ENCODE results near the gene ZCCHC14. TPM values are rescaled to one million over a fixed set of nuclear protein-coding genes. Genes with fewer than 3 reads are reported as not detected.
A peak's percentile ranks its signal among the peaks of the same experiment; 100 is the strongest.

Gene ZCCHC14
- total RNA-seq, 1 experiment from 2014 or later = 37.8 TPM

DNA sequence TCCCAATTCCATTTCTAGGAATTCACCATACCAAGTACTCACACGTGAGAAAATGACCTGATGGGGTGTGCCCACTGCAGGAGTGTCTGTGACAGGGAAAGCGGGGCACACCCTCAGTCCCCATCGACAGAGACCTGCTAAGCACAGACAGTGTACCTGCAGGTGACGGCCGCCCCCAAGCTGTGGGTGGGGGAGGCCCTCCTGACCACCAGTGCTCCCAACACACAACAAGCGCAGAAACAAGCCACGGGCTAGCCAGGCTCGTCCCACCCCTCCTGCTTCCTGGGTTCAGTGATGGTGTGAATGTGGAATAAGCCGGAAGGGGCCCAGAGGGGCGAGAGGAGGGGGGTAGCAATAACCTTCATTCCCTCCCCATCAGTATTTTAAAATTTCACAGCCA is 31.9 kb downstream of the ZCCHC14 start:
- Histone ChIP-seq H2AFZ (ENCODE audit: low read depth, low read length, poor library complexity, severe bottlenecking) (no peak overlapping the region), H3K4me2 (ENCODE audit: low read length) (peak overlapping the region; percentile 83), H3K9ac (ENCODE audit: low read length) (no peak overlapping the region), H3K27me3 (ENCODE audit: insufficient read depth, low read length) (no peaks in the 10 kb centered on the region), H3K9me2 (ENCODE audit: insufficient read depth) (no peaks in the 10 kb centered on the region), H3K36me3 (ENCODE audit: control insufficient read depth in 1 of 2, insufficient read depth in 2 of 2, low read length in 2 of 2) (peaks cover 0 to 10% of the 10 kb centered on the region in 2 experiments; a peak in 2 of 4 replicates), H3K79me2 (ENCODE audit: insufficient read depth, low read length) (peaks cover 10% of the 10 kb centered on the region), H3K4me3 (replicated peaks in 1 of 2; ENCODE audit: low read depth in 1 of 2, low read length in 2 of 2) (no peak overlapping the region), H3K9me3 (ENCODE audit: control insufficient read depth in 1 of 2, insufficient read depth in 1 of 2, low read depth in 1 of 2, low read length in 2 of 2) (no peaks in the 10 kb centered on the region), H4K20me1 (ENCODE audit: insufficient read depth) (peaks cover 38% of the 10 kb centered on the region; the same call in 1 of the 2 replicates), H3K4me1 (ENCODE audit: control insufficient read depth in 1 of 2, insufficient read depth in 2 of 2, low read length in 2 of 2) (peaks cover 47 to 55% of the 10 kb centered on the region in 2 experiments), H3K27ac (ENCODE audit: low read depth, low read length) (no peak overlapping the region)
- TF ChIP-seq FOSL1 (IDR thresholded peaks at IDR 0.05; ENCODE audit: low read depth) = no peak
- no peak for TF ChIP-seq POLR2A (IDR thresholded peaks at IDR 0.05; ENCODE audit: borderline replicate concordance, extremely low read depth, insufficient read depth, insufficient read length)
- TF ChIP-seq, protein P1, sequence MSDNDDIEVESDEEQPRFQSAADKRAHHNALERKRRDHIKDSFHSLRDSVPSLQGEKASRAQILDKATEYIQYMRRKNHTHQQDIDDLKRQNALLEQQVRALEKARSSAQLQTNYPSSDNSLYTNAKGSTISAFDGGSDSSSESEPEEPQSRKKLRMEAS (IDR thresholded peaks at IDR 0.05) = no peak
- TF ChIP-seq CEBPB (IDR thresholded peaks at IDR 0.05; ENCODE audit: low read depth) = no peak
- TF ChIP-seq EGR1 (IDR thresholded peaks at IDR 0.05; ENCODE audit: low read depth) = no peak
- ATAC-seq (no peak), DNase-seq (ENCODE audit: low read depth, low spot score) (no peak)
- intact Hi-C loops (cut with micrococcal nuclease) = loop anchor here (1.0 to 2.0 kb wide), 3 partner anchors 32 to 174 kb away; partner anchors contain the start of gene ZCCHC14
- ChIA-PET CTCF (interaction anchor here (1.0 to 2.5 kb wide), 8 partner anchors 10 to 175 kb away, joined by 3 to 22 read pairs (median 6); no protein-coding TSS in a partner anchor), RAD21 (ENCODE audit: low non-redundant PET in 1 of 2, low total read pairs in 2 of 2, uncharacterized antibody in 2 of 2, unreplicated experiment in 2 of 2) (interaction anchor here in 1 of 2 experiments (1.0 kb wide), 1 partner anchor 175 kb away, joined by 3 read pairs; no protein-coding TSS in a partner anchor), POLR2A (interaction anchor here (0.6 kb wide), 1 partner anchor 87 kb away, joined by 4 read pairs; no protein-coding TSS in a partner anchor)
- BruUV-seq (replicated peaks) = no TSS peak

DNA sequence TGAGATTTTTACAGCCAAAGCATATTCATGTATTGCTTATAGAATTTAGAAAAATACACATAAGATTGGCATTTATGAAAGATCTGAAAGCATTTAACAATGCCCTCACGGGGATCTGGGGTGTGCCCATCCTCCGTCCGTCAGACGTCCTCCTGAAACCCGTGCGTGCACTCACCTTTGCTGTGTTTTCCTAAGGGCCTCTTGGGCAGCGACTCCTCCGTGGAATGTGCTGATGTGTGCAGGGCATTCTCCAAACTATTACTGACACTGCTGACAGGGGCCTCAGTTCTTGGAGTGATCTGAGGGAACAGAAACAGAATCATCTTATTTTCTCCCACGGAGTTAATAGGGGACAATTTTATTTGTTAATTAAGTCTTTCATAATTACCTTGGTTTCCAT is 33.0 kb downstream of the ZCCHC14 start:
- Histone ChIP-seq H2AFZ (ENCODE audit: low read depth, low read length, poor library complexity, severe bottlenecking) (no peak overlapping the region), H3K9me2 (ENCODE audit: insufficient read depth) (no peaks in the 10 kb centered on the region), H3K27me3 (ENCODE audit: insufficient read depth, low read length) (no peaks in the 10 kb centered on the region), H3K36me3 (ENCODE audit: control insufficient read depth in 1 of 2, insufficient read depth in 2 of 2, low read length in 2 of 2) (peaks cover 6 to 10% of the 10 kb centered on the region in 2 experiments; a peak in 3 of 4 replicates), H3K79me2 (ENCODE audit: insufficient read depth, low read length) (peaks cover 10% of the 10 kb centered on the region), H4K20me1 (ENCODE audit: insufficient read depth) (peaks cover 28% of the 10 kb centered on the region; the same call in 1 of the 2 replicates), H3K4me3 (replicated peaks in 1 of 2; ENCODE audit: low read depth in 1 of 2, low read length in 2 of 2) (no peak overlapping the region), H3K27ac (ENCODE audit: low read depth, low read length) (no peak overlapping the region), H3K4me1 (ENCODE audit: control insufficient read depth in 1 of 2, insufficient read depth in 2 of 2, low read length in 2 of 2) (peaks cover 37 to 44% of the 10 kb centered on the region in 2 experiments), H3K9me3 (ENCODE audit: control insufficient read depth in 1 of 2, insufficient read depth in 1 of 2, low read depth in 1 of 2, low read length in 2 of 2) (no peaks in the 10 kb centered on the region), H3K9ac (ENCODE audit: low read length) (no peak overlapping the region), H3K4me2 (ENCODE audit: low read length) (no peak overlapping the region)
- TF ChIP-seq SIN3A (IDR thresholded peaks at IDR 0.05; ENCODE audit: low read depth) = no peak
- POLR2A ChIA-PET = no interaction called here
- CTCF ChIA-PET = interaction anchor here (1.2 to 2.5 kb wide), 2 partner anchors 65 to 176 kb away, joined by 3 to 22 read pairs; no protein-coding TSS in a partner anchor
- no peak for DNase-seq (ENCODE audit: low read depth, low spot score)
- ATAC-seq = no peak
- no TSS peak for BruUV-seq (replicated peaks)
- intact Hi-C loops (cut with micrococcal nuclease) = loop anchor here (2.0 to 5.0 kb wide), 3 partner anchors 33 to 175 kb away; partner anchors contain the start of gene ZCCHC14
- RAD21 ChIA-PET (ENCODE audit: low non-redundant PET in 1 of 2, low total read pairs in 2 of 2, uncharacterized antibody in 2 of 2, unreplicated experiment in 2 of 2) = no interaction called here

Data from HCT116 (cell line).